G401.6 (cell line): ENCODE data around the gene TTC14.

ENCODE experiments used
- FAIRE-seq: peaks from 2 replicates; lab custom pipeline; 2012; peaks lifted over from hg19 to GRCh38; lab: Jason Lieb, UNC

TTC14 gene

GRCh38 chr3:180631317-180631716, 29.4 kb downstream of the TTC14 start:
- no peak for FAIRE-seq

DNA sequence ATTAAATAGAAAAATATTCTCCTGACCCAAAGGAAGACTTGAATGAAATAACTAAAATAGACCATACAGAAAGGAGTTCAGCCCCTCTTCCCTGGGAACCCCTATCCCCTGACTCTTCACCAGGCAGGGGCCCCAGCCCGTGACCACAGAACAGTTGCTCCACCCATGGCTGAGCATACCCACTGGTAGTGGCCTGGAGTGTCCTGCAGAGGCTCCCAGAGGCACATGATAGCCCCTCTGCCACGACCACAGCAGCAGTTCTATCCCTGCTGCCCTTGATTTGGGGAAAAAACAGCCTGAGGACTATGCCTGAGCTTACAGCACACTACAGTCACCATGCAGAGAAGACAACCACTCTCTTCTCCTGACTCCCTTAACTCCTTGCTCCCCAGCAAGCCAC, 31.8 kb downstream of the TTC14 start:
- no peak for FAIRE-seq

GRCh38 chr3:180640987-180641386, 39.0 kb downstream of the TTC14 start:
- FAIRE-seq: no peak

DNA sequence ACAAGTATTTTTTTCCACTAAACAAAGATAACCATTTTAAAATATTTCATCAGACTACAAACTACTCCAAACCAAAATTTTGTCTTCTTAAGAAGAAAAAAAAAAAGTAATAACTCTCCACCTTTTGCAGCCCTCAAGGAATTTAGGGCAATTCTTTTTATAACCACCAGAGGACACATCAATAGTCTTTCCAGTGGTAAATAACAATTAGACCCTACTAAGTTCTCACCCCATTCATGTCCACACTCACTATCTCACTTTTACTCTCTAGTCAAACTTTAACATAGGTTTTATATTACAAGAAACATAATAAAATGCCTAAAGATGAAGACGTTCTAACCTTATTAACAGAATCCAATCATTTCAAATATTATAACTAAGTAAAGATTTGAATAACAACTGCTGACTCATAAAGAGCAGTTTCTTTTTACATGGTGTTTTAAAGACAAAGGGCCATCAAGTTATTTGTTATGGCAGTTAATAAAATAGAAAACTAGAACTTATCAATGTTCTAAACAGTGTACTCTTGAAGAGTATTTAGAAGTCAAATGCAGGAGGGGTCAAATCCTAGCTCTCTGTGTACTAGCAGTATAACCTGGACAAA, 44.3 kb downstream of the TTC14 start:
- FAIRE-seq: no peak

- no peak for FAIRE-seq
Measured at GRCh38 chr3:180656406-180656805, 54.4 kb downstream of the TTC14 start.

DNA sequence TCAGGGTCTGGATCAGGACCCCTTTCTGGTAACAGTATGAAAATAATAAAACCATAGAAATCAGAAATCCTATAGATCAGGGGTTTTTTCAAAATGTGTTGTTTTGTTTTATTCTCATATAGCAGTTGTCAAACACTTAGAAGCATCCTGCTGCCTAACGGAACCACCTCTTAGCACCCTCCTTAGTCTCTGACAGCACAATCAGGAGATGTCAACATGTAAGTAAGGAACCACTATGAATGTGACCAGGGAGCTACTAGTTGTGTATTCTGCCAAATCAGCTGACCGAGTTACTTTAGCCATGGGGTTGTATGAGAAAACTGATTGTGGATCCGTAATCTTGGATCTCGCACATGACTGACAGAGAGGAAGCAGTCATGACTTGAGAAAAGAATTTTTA, 55.1 kb downstream of the TTC14 start:
- no peak for FAIRE-seq
